HUES64 (cell line): Measurements from ENCODE around the gene CHST15.

Experiments
- H3K27ac ChIP-seq: 2 replicates; pipeline ENCODE4 v1.7.0; 2013; ENCODE audit warnings: low read depth, low read length, inconsistent platforms
- H3K27me3 ChIP-seq: 2 replicates; pipeline ENCODE4 v1.6.1; 2013; ENCODE audit warnings: mild to moderate bottlenecking, low read length; ENCODE audit not compliant: insufficient read depth
- H3K36me3 ChIP-seq: 2 replicates; pipeline ENCODE4 v1.6.1; 2013; ENCODE audit warnings: mild to moderate bottlenecking, low read length; ENCODE audit not compliant: insufficient read depth
- H3K4me1 ChIP-seq: 2 replicates; pipeline ENCODE4 v1.6.1; 2013; ENCODE audit warnings: mild to moderate bottlenecking, low read length, moderate library complexity; ENCODE audit not compliant: insufficient read depth
- H3K4me3 ChIP-seq: 2 replicates; pipeline ENCODE4 v1.5.1; 2013; ENCODE audit warnings: mild to moderate bottlenecking, low read length, moderate library complexity
- H3K9ac ChIP-seq: 2 replicates; pipeline ENCODE4 v1.6.1; 2013; ENCODE audit warnings: mild to moderate bottlenecking, low read depth, low read length
- H3K9me3 ChIP-seq: 2 replicates; pipeline ENCODE4 v1.6.1; 2013; ENCODE audit warnings: low read depth, low read length; ENCODE audit not compliant: insufficient read depth
- WGBS: fragments of 150-250, 120-280 bp; methylation state at CpG from one replicate; pipeline ENCODE4 v1.1.7; 2013; ENCODE audit warnings: missing lambda C conversion rate; 5-methylcytosine and 5-hydroxymethylcytosine counted together

Gene CHST15

DNA sequence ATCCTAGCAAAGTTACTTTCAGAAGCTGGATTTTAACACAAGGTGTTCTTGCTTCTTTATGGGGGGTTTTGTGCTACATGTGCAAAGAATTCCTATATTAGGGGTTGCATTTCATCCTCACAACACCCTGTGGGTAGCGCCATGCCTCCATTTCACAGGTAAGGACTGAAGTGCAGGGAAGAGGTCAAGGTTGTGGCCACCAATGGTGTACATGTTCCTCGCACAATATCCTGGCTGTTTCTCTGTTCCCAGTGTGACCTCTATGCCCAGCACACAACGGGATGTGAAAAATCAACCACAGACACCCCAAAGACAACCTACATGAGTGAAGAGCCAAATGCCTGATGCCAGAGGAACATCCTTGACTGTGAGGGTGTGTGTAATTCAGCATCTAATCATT lies 80.8 kb downstream of the CHST15 start:
- 98% methylated on average over 3 of the region's 3 CpGs for WGBS
- H3K36me3 ChIP-seq, result peaks cover 14% of the 10 kb centered on the region
- no peak overlapping the region for H3K9ac ChIP-seq
- H3K27ac ChIP-seq, result no peak overlapping the region
- no peak overlapping the region for H3K4me3 ChIP-seq
- H3K9me3 ChIP-seq, result peaks cover 3% of the 10 kb centered on the region; the same call in 1 of the 2 replicates
- H3K27me3 ChIP-seq, result no peaks in the 10 kb centered on the region
- peaks cover 17% of the 10 kb centered on the region; the same call in 1 of the 2 replicates for H3K4me1 ChIP-seq

DNA sequence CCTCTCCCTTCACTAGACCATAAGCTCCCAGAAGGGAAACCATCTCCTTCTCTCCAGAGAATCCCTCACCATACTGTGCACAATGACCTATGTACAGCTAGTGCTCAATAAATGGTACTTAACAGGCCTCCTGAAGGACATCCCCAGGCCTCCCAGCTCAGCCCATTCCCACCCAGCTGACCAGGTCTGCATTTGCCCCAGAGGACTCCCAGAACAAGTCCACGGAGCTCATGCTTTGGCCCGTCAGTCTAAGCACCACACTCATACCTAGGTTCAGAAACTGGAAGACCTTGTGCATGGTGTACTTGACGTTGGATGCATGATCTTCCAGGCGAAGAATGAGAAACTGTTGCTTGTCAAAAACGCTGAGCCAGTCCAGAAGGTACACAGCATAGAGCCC lies 81.3 kb downstream of the CHST15 start:
- no peak overlapping the region for H3K27ac ChIP-seq
- 94% methylated on average over 5 of the region's 5 CpGs for WGBS

DNA sequence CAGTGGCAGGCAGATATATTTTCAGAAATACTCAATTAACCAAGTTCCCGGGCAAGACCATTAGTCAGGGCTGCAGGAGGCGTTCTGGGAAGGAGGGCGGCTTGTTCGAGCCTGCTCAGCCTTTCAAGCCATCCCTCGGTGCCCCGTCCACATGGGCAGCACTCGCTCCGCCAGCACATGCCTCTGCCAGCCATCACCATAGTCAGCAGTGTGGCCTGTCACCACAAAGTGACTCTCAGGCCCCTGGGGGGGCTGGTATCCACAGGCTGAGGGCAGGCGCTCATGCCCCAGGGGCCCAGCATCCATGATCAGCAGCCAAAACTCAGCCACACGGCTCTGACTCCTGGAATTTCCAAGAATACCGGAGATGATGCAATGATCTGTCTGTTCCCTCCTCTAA lies 81.9 kb downstream of the CHST15 start:
- no peak overlapping the region for H3K4me3 ChIP-seq
- no peak overlapping the region for H3K9ac ChIP-seq
- peaks cover 15% of the 10 kb centered on the region; the same call in 1 of the 2 replicates for H3K4me1 ChIP-seq
- H3K27me3 ChIP-seq, result no peaks in the 10 kb centered on the region
- peaks cover 14% of the 10 kb centered on the region for H3K36me3 ChIP-seq
- H3K27ac ChIP-seq, result no peak overlapping the region
- peaks cover 3% of the 10 kb centered on the region; the same call in 1 of the 2 replicates for H3K9me3 ChIP-seq
- WGBS, result 91% methylated on average over 11 of the region's 11 CpGs

More for the DNA sequence above, 81.3 kb downstream of the CHST15 start:
- Histone ChIP-seq H3K4me3 (no peak overlapping the region), H3K27me3 (no peaks in the 10 kb centered on the region), H3K4me1 (peaks cover 17% of the 10 kb centered on the region; the same call in 1 of the 2 replicates), H3K9me3 (peaks cover 3% of the 10 kb centered on the region; the same call in 1 of the 2 replicates), H3K36me3 (peaks cover 14% of the 10 kb centered on the region), H3K9ac (no peak overlapping the region)

DNA sequence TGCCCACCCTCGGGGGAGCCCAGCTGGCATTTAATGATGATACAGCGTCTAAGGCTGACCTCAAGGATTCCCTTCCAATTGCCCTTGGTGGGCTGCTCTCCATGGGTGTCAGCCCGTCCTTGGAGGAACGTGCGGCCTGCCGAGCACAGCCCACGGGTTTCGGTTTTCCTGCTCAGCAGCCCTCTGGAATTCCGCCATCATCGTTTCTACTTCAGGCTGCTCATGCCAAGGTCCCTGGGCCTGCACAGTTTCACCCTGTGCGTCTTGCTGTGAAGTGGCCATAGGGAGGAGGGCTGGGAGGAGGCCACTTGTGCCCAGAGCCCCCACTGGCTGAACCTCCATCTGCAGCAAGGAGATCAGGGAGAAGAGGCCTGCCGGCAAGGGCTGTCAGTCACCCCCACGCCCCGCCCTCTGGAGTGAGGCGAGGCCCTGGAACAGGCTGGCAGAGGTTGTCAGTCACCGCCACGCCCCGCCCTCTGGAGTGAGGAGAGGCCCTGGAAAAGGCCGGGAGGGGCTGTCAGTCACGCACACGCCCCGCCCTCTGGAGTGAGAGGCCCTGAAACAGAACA lies 82.8 kb downstream of the CHST15 start:
- Histone ChIP-seq H3K27me3 (no peaks in the 10 kb centered on the region), H3K4me1 (peaks cover 16% of the 10 kb centered on the region), H3K9me3 (peaks cover 3% of the 10 kb centered on the region; the same call in 1 of the 2 replicates), H3K36me3 (peaks cover 14% of the 10 kb centered on the region), H3K9ac (no peak overlapping the region), H3K27ac (no peak overlapping the region), H3K4me3 (no peak overlapping the region)
- WGBS, result 77% methylated on average over 22 of the region's 22 CpGs

DNA sequence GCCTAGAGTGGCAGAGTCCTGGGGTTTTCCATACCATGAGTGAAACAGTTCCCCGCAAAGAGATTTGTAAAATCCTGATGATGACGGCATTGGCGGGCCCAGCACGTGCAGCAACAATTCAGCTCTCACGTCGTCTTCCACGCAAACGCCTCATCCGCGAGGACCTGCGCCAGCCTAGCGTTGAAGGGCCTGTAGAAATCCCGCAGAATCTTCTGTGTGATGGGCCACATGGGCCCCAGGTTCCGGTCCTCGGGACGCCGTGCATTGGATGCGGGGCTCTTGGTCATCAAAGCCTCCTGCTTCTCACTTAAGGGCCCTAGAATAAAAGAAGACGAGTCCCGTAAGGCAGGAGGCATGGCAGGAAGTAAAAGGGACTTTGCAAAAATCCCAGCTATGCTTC lies 83.4 kb downstream of the CHST15 start:
- H3K4me3 ChIP-seq, result no peak overlapping the region
- H3K27me3 ChIP-seq, result no peaks in the 10 kb centered on the region
- H3K9me3 ChIP-seq, result peaks cover 3% of the 10 kb centered on the region; the same call in 1 of the 2 replicates
- no peak overlapping the region for H3K9ac ChIP-seq
- peaks cover 16% of the 10 kb centered on the region for H3K4me1 ChIP-seq
- WGBS, result 97% methylated on average over 20 of the region's 20 CpGs
- H3K27ac ChIP-seq, result no peak overlapping the region
- peaks cover 14% of the 10 kb centered on the region for H3K36me3 ChIP-seq

DNA sequence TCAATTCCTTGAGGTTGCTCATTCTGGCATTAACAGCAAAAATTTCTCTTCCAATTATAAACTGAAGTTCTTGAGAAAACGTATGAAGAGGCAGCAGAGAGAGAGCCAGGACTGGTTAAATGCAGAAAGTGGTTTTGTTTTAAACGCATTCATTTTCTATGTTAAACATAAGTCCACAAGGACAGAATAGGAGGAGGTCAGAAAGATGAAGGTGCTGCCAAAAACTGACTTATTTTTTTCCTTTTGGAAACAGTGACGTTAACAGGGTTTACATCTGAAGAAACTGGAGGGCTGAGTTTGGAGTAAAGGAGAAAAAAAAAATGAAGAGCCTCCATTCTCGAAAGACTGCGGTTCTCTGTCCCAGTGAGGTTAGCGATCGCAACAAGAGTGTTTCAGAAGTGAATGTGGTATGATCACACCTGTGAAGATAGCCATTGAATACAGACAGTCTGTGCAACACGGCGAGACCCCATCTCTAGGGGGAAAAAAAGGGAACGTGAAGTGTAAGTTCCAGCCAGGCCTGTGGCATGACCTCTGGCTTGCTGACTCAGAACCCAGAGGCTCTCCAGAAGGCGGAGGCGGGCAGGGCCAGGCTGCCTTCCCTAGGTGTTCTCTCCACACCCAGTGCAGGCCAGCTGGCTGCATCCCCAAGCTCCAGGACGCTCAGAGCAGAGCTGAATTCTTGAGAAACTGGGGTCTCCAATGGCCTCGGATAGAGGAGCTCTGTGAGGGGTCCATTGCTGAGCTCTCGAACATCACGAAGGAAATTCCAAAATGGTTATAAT lies 84.0 kb downstream of the CHST15 start:
- Histone ChIP-seq H3K36me3 (peaks cover 14% of the 10 kb centered on the region), H3K27me3 (no peaks in the 10 kb centered on the region), H3K9ac (no peak overlapping the region), H3K27ac (no peak overlapping the region), H3K4me3 (no peak overlapping the region), H3K4me1 (peaks cover 16% of the 10 kb centered on the region), H3K9me3 (peaks cover 3% of the 10 kb centered on the region; the same call in 1 of the 2 replicates)
- WGBS, result 94% methylated on average over 16 of the region's 16 CpGs

DNA sequence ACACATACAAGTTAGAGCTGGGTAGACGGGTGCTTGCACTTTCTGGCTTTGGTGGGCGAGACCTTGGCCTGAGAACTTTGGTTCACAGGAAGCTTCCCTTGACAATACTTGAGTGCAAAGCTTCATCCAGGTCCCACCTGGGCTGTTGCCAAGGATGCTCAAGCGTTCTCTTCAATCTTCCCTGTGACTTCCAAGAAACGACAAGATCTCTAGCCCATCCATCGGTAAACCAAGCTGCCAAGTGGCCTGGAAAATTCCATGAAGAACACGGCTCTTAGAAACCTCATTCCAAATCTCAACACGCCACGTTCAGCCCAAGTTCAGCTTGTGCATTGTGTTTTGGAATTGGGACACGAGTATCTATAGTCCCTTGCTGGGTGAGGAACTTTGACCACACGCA lies 84.7 kb downstream of the CHST15 start:
- Histone ChIP-seq H3K27ac (no peak overlapping the region), H3K4me1 (peaks cover 16% of the 10 kb centered on the region), H3K36me3 (peaks cover 14% of the 10 kb centered on the region), H3K9ac (no peak overlapping the region), H3K9me3 (0 out of 2 replicates have a peak, but pooled peaks cover 3% of the 10 kb centered on the region), H3K4me3 (no peak overlapping the region), H3K27me3 (no peaks in the 10 kb centered on the region)
- 95% methylated on average over 10 of the region's 10 CpGs for WGBS

DNA sequence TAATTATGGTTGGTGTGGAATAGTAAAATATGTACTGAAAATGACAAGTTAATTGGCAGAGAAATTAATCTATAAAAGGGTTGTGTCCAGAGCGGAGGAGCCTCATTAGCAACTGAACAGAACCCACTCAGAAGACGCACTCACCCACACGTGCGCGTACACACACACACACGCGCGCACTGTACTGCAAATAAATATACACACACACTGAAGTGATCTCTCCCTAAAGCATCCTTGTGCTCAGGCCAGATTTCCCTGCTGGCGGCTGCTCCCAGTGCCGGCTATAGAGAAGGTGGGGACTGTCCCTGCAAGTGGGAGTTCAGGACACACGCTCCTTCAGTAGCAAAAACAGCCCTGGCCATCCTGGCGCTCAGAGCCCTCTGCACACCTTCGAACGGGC lies 85.2 kb downstream of the CHST15 start:
- Histone ChIP-seq H3K27ac (no peak overlapping the region), H3K9me3 (0 out of 2 replicates have a peak, but pooled peaks cover under 1% of the 10 kb centered on the region), H3K36me3 (peaks cover 14% of the 10 kb centered on the region), H3K9ac (no peak overlapping the region), H3K4me1 (peaks cover 16% of the 10 kb centered on the region), H3K27me3 (no peaks in the 10 kb centered on the region), H3K4me3 (no peak overlapping the region)
- WGBS, result 97% methylated on average over 14 of the region's 14 CpGs

DNA sequence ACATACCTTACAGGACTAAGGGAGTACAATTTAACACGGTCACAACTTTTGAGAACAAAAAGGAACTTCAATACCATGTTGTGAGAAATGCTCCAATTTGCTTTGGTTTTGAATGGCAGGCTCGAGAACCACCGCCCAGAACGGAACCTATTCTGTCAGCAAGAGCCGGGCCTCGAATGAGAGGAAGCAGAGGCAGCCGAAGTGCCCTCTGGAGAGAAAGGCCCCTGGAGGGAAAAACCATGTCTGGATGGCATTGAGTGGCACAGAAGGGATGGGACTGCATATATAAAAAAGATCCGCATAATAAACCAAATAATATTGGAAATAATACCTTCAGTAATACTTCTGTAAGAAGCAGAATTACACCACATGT lies 85.6 kb downstream of the CHST15 start:
- peaks cover 14% of the 10 kb centered on the region for H3K36me3 ChIP-seq
- no peaks in the 10 kb centered on the region for H3K9me3 ChIP-seq
- H3K9ac ChIP-seq, result no peak overlapping the region
- no peaks in the 10 kb centered on the region for H3K27me3 ChIP-seq
- no peak overlapping the region for H3K27ac ChIP-seq
- WGBS, result 96% methylated on average over 7 of the region's 8 CpGs
- H3K4me1 ChIP-seq, result peaks cover 16% of the 10 kb centered on the region
- H3K4me3 ChIP-seq, result no peak overlapping the region

DNA sequence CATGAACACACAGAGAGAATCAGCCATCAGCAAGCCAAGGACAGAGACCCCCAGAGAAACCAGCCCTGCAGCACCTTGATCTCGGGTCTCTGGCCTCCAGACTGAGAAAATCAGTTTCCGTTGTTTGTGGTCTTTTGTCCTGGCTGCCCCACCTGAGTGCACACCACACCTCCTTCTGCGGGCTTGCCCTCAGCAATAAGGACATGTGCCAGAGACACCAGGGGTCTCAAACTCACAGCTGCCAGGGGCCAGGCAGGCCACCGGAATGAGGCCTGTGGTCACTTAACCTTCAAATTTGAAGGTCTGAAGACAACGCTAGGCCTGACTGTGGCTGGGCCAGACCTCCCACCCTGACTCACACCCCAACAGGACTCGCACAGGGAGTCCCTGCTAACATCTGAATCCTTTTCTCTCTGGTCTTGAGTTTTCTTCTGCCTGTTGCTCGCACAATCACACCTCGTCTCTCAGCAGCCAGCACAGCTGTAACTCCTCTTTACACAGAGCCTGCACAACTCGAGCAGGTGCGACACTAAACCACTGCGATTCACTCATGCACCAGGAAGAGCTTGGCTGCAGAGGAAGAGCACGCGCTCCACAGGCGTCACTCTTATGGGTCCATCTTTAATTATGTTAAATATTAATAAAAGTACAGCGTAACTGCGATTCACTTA lies 86.2 kb downstream of the CHST15 start:
- Histone ChIP-seq H3K9me3 (no peaks in the 10 kb centered on the region), H3K4me1 (peaks cover 16% of the 10 kb centered on the region), H3K9ac (no peak overlapping the region), H3K4me3 (no peak overlapping the region), H3K27me3 (no peaks in the 10 kb centered on the region), H3K36me3 (peaks cover 14% of the 10 kb centered on the region), H3K27ac (no peak overlapping the region)
- WGBS, result 92% methylated on average over 15 of the region's 16 CpGs

DNA sequence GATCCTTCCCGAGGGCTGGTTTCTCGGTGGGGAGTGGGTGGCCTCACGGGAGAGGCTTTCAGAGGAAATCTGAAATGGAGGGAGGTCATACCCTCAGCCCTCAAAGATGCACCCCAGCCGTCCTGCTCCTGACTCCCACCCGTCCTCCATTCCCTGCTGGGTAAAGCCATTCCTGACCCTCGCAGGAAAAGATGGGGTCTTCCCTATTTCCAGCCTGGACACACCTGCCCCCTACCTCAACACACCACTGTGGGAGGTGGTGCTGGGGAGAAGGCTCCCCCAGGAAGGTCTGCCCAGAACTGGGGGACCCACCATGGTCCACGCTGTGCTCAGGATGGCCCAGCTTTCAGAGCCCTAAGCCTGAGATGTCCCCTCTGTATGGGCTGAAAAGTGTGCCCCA lies 86.9 kb downstream of the CHST15 start:
- H3K4me3 ChIP-seq, result no peak overlapping the region
- peaks cover 16% of the 10 kb centered on the region for H3K4me1 ChIP-seq
- peaks cover 14% of the 10 kb centered on the region for H3K36me3 ChIP-seq
- H3K27me3 ChIP-seq, result no peaks in the 10 kb centered on the region
- H3K27ac ChIP-seq, result no peak overlapping the region
- no peaks in the 10 kb centered on the region for H3K9me3 ChIP-seq
- H3K9ac ChIP-seq, result no peak overlapping the region
- WGBS, result 96% methylated on average over 7 of the region's 7 CpGs
